ENCODE measurements around the gene RAMP3.
"Not testable (repeated sequence)": the region's sequence is repeated elsewhere in the genome, so short reads cannot be mapped to it uniquely, and the experiment has no call there.

Gene RAMP3

DNA sequence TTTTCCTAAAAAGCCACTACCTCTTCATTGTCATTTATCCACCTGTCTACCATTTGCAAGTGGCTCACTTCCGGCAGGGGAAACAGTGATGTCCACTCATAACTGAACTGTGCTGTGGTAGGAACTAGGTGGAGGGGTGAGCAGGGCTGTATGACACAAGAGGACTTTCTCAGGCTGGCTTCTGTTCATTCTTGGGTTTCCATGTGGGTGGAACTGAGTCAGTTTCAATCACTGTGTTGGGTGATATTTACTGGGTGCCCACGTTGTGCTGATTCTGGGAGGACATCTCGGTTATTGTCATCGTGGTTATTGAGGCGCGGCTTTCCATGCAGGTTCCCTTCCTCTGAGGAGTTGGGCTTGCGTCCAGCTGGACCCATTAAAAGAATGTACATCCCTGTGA, 38.8 kb downstream of the RAMP3 start:
- DNase-seq (ENCODE audit: low spot score), result no peak

DNA sequence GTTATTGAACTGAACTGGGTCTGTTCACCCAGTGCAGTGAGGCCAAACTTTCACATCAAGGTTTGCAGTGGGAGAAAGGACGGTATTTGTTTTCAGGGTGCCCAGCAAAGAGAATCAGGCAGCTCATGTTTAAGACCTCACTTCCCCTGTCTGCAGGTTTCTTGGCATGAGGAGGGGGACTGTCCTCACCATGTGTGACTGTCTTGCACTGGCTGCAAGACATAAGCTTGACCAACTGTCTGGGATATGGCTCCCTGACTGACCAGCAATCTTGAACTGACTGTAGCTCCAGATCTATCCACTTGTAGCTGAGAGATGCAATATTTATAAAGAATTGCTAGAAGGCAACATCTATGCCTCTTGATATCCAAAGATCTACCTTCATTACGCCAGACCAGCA, 39.9 kb downstream of the RAMP3 start:
- DNase-seq (ENCODE audit: low spot score), result no peak

DNA sequence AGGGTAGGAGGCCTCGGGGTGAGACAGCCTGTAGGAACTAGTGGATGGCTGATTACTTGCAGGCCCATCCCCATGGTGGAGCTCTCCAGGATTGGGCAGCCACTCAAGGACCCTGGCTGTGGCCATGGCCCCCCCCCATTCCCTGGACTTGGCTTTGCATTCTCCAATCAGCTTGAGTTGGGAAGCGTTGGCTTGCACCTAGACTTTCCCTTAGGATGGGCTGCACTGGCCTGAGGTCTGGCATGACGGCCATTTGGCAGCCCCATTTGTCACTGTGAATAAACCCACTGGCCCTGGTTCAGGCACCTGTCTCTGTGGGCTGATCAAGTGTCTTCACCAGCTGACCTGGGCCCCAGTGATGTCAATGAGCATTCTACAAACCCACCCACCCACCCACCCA, 41.4 kb downstream of the RAMP3 start:
- DNase-seq (ENCODE audit: low spot score), result no peak

DNA sequence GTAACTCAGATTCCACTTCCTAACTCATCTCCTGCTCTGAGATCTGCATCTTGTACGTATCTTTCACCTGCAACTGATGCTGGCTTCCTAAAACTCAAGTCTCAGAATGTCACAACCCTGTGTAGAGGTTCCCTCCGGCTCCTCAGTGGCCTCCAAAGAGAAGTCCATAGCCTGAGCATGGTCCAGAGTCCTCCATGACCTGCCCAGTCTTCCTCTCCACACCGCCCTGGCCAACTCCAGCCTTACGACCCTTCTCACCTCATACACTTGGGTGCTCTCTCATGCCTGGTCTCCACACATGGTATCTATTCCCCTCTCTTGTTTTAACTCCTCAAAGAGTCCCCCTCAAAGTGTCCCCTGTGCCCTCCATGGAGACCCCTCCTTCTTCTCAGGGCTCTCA, 41.9 kb downstream of the RAMP3 start:
- no peak for DNase-seq (ENCODE audit: low spot score)

DNA sequence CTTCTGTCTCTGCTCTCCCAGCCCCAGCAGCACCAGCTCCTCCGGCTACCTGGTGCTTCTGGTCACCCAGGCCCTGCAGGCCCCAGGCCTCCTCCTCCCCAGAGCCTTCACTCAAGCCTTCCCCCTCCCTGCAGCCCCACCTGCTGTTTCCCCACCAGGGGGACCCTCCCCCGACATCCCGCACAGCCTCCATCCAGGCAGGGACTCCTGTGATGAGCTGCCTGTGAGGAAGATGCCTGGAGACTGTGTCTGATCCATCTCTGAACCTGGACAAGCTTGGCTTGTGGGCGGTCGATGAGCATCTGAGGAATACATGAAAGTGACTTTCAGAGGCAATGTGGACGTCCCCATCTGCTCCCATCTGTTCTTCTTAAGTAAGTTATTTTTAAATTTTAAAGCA, 45.0 kb downstream of the RAMP3 start:
- no peak for DNase-seq (ENCODE audit: low spot score)

DNA sequence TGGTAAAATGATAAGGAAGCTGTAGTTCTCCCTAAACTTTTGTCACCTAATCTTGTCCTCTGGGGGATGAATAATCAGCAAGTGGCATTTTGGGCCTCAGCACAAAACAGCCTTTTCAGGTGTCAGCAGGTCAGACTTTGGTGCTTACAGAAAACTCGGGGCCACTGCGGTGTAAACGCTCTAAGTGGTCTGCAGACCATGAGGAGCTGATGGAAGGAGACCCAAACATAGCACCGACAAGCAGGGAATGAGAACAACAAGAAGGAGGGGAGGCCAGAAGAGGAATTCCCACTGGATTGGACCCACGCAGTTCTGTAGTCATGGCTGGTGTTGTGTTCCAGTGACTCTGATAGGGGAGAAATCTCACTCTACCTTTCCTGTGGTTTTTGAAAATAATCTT, 45.4 kb downstream of the RAMP3 start:
- DNase-seq (ENCODE audit: low spot score), result no peak

DNA sequence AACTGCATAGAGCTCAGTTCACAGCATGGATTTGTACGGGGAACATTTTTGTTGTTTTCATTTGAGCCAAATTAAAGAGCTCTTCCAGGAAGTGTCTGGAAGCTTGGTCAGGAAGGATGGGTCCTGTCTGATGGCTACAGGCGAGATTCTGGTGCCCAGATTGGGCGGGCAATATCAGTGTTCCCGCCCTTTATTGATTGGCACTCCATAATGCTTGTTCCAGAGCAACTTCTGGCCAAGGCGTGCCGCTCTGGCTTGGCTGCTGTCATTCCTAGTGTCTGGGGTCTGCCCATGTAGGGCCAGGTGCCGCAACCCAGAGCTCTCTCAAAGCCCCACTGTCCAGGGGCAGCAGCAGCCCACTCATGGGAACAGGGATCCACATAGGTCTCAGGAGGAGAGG, 45.9 kb downstream of the RAMP3 start:
- no peak for DNase-seq (ENCODE audit: low spot score)

DNA sequence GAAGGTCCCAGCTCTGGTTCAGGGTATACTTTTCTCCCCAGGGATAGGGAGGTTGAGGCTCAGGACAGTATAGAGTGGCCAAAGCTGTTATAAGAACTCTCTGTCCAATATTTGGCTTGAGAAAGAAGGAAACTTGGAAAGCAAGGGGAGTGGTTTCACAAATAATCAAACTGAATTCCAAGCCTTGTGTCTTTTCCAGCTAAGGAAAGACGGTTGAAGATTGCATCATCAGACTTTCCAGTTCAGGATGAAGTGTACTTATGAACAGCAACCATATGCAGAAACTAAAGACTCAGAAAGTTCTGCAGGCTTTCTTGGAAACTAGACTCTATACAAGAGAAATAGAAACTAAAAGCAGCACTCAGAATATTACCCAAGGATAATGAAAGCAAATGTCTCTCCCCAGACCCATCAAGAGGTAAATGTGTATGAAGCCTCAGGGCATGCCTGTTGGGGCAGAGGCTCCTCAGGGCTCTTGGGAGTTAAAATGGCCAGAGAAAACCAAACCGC, 46.4 kb downstream of the RAMP3 start:
- DNase-seq (ENCODE audit: low spot score), result no peak

DNA sequence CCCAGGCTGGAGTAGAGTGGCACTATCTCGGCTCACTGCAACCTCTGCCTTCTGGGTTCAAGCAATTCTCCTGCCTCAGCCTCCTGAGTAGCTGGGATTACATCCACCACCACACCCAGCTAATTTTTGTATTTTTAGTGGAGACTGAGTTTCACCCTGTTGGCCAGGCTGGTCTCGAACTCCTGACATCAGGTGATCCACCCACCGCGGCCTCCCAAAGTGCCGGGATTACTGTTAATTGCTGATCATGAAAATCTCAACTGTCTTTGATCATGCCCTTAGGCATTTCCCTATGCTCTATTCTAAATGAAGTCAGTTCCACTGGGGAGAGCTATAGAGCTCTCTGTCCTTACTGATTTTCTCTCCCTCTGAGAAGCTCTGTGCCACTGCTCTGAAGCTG, 48.7 kb downstream of the RAMP3 start:
- DNase-seq (ENCODE audit: low spot score), result not testable (repeated sequence)

DNA sequence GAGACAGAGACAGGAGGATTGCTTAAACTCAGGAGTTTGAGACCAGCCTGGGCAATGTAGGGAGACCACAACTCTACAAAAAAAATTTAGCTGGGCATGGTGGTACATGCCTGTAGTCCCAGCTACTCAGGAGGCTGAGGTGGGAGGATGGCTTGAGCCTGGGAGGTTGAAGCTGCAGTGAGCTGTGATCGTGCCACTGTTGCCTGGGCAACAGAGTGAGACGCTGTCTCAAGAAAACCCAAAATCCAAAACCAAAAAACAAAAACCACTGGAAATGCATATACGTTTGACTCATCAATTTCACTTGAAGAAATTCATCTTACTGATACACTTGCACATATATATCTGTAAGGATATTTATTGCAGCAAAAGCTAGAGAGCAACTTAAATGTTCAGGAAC, 52.3 kb downstream of the RAMP3 start:
- not testable (repeated sequence) for DNase-seq (ENCODE audit: low spot score)

DNA sequence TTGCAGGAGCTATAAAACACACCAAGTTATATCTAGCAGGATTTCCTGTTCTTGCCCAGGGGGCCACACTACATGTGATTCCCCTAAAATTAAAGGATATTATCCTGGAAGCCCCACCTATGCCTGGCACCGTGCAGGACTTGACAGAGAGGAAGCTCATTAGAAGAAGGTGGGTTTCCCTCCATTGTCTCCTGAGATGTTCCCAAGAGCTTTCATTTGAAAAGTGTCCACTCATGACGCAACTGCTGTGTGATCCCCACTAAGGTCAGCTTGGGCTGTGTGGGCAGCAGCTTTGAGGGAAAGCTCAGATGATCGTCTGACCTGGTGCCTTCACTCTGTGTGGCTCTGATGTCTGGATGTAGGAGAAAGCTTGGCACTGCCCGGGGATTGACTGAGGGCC, 53.5 kb downstream of the RAMP3 start:
- no peak for DNase-seq (ENCODE audit: low spot score)

DNA sequence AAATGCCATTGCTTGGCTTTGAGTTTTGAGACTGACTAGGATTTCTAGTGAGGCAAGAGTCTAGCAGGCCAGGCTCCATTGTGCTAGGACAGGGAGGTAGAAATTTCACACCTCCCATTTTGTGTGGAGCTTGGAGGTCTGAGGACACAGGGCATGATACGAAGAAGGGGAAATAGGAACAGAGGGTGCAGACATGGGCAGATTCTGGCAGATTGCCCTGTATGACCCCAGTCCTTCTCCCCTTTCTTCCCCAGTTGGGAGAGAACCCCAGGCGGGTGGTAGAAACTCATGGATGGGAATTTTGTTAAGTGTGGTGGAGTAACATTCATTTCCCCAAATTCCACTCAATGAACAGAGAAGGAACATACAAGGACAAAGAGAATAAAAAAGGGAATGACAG, 54.4 kb downstream of the RAMP3 start:
- no peak for DNase-seq (ENCODE audit: low spot score)

DNA sequence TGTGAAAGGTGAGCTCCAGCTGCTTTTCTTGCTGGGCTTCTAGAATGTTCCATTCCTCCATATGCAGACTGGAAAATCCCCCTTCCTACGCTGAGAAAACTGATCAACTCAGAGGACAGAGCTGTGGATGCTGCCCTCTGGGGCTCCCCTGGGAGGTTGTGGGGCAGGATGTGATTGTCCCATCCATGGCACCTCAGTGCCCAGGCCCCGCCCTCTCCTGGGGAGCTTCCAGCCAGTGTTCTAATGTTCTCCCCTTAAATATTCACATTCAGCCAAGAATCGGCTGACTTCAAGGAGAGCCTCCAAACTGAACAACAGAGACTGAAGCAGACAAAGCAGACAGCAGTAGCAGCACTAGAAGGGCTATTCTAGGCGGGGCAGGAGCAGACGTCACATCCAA, 55.0 kb downstream of the RAMP3 start:
- DNase-seq (ENCODE audit: low spot score), result no peak

DNA sequence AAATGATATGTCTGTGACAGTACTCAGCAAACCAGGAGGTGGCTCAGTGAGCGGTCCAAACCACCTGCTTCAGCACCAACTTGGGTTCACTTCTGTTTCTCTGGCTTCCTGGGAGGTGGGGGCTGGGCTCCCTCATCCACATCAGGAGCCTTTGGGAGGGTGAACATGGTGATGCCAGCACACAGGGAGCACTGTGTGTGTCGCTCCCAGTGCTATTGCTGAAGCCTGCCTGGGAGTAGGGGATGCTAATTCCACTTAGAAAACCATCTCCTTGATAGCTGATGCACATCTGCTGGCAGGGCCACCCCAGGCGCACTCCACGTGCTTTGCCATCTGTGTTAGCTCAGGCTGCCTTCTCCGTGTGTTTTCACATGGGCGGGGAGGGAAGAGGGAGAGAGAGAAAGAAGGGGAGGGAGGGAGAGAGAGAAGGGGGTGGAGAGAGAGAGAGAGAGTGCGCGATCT, 58.0 kb downstream of the RAMP3 start:
- DNase-seq (ENCODE audit: low spot score), result no peak

DNA sequence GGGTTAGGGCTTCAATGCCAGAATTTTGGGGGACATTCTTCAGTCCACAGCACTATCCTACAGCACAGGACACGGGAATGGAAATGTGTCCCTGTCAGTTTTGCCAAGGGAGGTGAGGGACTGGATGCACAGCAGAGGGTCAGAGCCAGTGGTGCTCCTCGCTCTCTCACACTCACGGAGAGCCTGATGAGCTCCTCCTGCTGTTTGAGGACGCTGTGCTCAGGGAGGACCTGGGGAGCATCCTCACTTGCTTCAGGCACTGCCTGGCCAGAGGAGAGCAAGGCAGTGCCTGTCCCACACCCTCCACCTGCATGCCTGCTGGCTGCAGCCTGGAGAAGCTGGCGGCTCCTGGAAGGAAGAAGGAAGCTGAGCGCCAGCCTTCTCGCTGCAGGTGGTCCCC, 58.6 kb downstream of the RAMP3 start:
- no peak for DNase-seq (ENCODE audit: low spot score)

DNA sequence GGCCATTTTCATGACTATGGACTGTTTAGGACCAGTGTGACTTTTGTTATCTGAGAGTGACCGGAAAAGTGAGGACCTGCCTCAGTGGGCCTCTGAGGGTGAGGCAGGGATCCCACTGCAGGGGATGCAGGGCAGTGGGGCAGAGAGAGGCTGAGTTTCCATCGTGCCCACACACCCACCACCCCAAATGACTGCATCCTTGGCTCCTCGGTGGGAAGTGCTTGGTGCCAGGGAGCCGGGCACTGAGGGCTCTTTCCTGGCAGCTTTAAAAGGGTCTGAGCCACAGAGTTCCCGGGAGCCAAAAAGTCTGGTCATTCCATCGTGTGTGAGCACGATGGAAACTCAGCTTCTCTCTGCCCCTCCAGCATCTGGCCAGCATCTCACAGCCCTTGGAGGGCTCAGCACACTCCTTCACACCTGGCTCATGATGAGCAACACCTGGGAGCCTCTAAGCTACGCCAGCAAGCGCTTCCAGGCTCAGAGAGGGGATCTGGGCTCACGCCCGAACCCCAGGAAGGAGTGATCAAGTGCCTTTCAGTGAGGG, 59.1 kb downstream of the RAMP3 start:
- DNase-seq (ENCODE audit: low spot score), result no peak

DNA sequence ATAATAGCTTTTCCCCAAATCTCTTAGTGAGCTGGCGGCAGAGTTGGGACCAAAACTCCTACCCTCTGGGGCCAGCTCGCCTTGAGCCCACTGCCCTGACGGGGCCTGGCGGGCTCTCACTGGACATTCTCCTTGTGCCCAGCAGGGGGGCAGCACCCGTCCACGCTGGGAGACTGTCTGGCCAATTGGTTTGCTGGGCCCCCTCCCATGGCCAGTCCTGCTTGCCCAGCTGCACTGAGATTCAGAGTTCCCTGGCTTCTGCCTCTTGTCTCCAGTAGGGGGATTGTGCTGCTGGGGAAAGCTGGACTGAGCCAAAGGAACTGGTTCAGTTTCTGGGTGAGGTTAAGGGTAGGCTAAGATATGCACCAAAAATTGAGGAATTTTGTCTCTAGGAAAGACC, 59.8 kb downstream of the RAMP3 start:
- no peak for DNase-seq (ENCODE audit: low spot score)

DNA sequence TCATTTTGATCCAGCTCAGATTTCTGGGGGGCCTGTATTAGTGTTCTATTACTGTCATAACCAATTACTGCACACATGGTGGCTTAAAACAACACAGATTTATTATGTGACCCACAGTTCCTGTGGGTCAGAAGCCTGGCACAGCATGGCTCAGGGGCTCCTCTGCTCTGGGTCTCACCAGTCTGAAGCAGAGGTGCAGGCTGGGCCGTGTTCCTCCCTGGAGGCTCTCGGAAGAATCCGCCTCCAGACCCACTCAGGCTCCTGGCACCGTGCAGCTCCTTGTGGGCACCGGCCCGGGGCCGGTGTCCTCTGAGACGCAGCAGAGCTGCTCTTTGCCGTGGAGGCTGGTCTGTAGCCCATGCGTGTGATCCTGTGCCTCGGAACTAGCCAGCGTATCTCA, 61.5 kb downstream of the RAMP3 start:
- no peak for DNase-seq (ENCODE audit: low spot score)

DNA sequence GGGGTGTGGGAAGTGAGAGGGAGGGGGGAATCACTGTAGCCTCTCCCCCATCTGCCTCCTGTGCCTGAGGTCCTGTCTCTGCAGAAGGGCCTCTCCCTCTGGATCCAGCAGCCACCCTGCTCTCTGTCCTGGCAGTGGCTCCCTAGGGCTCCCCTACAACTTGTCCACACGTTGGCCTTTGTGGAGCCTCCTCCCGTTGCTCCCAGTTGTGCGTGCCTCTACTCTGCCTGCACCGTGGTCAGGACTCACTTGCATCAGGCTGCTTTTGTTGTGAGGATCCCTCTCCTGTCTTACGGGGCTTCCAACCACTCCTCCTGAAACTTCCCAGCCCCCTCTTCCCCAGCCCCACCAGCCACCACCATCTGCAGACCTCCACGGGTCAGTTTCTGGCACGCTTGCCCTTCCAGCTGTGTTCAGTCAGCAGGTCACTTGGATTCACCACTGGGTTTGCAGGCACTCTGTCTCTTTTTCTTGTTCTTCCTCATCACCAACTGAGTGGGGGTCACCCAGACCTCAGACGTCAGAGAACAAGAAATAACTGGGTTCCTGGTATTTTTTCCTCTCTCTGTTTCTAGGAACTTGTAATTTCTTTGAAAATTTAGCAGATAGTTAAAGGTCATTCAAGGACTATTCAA, 62.3 kb downstream of the RAMP3 start:
- DNase-seq (ENCODE audit: low spot score), result no peak

DNA sequence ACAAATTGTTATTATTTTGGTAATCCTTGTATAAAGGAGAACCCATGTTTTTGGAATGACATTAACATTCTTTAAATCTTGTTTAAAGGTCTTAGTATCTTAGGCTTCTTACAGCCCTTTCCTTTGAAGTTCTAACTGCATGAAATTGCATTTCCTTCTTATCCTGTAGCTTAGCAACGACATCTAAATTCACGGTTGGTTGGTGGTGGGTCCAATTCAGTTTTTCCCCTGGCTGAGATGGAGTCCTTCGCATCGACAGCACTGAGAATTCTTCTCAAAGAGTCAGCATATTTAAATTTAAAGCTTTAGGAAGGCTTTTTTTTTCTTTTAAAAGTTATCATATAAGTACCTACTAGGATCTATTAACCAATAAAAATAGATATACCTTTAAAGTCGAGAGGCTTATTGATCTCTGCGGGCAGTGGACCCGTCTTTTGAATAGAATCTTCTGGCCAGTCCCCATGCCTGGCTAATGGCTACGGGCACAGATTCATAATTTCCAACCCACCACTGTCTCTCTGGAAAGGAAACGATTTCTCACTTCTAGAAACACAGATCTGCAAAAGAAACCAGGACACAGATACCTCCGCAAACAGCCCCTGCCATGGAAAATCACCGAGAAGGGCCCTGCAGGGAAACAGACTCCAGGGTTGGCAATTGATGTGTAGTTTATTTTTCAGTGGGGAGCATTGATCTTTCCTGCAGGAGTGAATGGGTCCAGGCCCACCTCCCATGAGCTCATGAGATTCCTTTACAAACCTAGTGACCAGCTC, 63.4 kb downstream of the RAMP3 start:
- no peak for DNase-seq (ENCODE audit: low spot score)

DNA sequence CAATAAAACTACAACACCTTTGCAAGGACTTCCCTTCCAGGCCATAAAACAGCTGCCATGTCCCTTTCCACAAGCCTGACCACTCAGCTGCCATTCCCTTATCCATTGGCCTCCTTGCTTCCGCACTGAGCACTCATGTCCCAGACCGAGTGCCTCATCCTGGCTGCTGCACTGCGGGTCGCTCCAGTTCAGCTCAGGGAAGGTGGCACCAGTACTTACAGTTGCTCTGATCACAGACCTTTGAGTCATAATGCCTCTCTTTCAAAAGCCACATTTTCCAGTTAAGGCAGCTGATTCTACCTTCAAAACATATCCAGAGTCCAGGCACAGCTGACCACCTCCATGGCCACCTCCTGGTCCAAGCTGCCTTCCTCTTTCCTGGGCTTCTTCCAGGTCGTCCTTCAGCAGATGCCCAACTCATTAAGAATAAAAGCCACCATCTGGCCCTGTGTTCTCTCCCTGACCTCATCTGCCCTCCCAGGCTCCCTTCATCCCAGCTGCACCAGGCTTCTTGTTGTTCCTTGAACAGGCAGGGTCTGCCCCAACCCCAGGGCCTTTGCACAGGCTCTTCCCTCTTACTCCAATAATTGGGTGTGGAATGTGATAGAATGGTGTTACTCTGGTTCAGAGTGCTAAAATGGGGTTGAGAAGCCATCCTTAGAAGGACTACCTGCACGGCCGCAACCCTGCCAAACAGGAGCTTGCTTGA, 64.5 kb downstream of the RAMP3 start:
- DNase-seq (ENCODE audit: low spot score), result no peak

DNA sequence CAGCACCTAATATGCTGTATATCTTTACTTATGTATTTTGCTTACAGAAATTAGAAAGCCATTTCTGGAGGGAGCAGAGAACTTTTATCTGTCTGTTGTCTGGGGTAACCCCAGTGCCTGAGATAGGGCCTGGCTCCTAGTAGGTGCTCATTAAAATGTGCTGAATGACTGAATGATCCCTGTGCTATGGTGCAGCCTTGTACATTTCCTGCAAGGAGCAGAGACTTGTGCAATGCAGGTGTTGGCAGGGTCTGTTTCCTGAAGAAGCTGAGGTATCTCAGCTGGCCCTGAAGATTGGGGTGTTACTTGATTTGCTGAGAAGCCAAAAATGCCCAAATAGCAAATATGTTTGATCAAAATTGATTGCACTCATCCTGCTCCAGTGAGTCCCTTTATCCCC, 65.5 kb downstream of the RAMP3 start:
- DNase-seq (ENCODE audit: low spot score), result no peak

Data from HuH-7 (cell line).